CD4-positive, alpha-beta T cell treated with Interleukin-10 for 1 hour (primary cell): Measurements from ENCODE around the gene SSX2.
"Not testable (repeated sequence)": the region's sequence is repeated elsewhere in the genome, so short reads cannot be mapped to it uniquely, and the experiment has no call there.

Experiments used
- DNase-seq: peaks from one replicate; pipeline ENCODE4 v3.0.0-alpha.2; 2020

The SSX2 gene, protein sequence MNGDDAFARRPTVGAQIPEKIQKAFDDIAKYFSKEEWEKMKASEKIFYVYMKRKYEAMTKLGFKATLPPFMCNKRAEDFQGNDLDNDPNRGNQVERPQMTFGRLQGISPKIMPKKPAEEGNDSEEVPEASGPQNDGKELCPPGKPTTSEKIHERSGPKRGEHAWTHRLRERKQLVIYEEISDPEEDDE

GRCh38 chrX:52707078-52707477 is at the start of gene SSX2:
SSX2 (minus strand) TSS chrX:52707178; CDS start chrX:52705749, 1,429 bp downstream.
- DNase-seq = not testable (repeated sequence)

- not testable (repeated sequence) for DNase-seq
These were observed 44.0 kb upstream of the SSX2 start, which contains the start of gene SSX2B for GRCh38 chrX:52750952-52751351. SSX2B (plus strand) TSS chrX:52751252; CDS start chrX:52752681, 1,429 bp downstream.

GRCh38 chrX:52692034-52692433 is 14.9 kb downstream of the SSX2 start:
- not testable (repeated sequence) for DNase-seq

- DNase-seq = not testable (repeated sequence)
These were observed 44.8 kb downstream of the SSX2 start for GRCh38 chrX:52662218-52662617.

GRCh38 chrX:52655475-52655874 is 51.5 kb downstream of the SSX2 start:
- DNase-seq = not testable (repeated sequence)

GRCh38 chrX:52654800-52655199 is 52.2 kb downstream of the SSX2 start, which contains the start of gene SSX7:
SSX7 (minus strand) TSS chrX:52654900; CDS start chrX:52653472, 1,428 bp downstream.
- DNase-seq = not testable (repeated sequence)

- not testable (repeated sequence) for DNase-seq
These were observed 56.3 kb downstream of the SSX2 start for GRCh38 chrX:52650676-52651075.

GRCh38 chrX:52648956-52649355 is 58.0 kb downstream of the SSX2 start:
- DNase-seq = not testable (repeated sequence)
